ENCODE results near the gene GABRD.

DNA sequence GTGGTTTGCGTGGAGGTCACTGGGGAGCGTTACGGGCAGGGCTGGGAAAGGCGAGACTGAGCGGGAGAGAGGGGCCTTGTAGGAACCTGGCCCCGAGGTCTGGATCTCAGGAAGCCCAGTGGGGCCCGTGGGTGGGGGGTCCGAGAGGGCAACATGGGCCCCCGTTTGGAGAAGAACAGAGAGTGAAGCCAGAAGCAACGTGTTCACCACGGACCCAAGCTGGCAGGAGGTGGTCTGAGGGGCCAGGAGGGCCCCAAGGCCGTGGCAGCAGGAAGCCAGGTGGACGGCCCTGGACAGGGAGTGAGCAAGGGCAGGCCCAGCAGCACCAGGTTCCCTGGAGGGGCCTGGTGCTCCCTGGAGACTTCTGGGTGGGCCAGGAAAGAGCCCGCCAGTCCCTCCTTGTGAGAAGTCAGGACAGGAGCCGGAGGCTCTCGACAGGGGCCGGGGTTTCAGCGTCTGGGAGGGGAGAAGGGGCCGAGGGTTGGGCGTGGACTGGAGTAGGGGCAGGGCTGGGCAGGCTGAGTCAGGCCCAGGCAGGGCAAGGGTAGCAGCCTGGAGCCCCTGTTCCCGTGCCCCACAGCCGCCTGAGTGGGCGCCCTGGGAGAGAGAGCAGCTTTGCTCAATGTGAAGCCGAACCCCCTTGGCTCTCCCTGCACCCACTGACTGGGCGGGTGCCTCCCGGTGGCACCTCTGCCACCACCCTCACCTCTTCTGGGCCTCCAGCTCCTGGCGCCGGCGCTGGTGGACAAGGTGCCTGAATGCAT is 49.0 kb upstream of the GABRD start:
- TF ChIP-seq JUN (IDR thresholded peaks at IDR 0.05; ENCODE audit: borderline replicate concordance, insufficient read depth, insufficient read length, low read depth), result no peak
- TF ChIP-seq, protein P1, sequence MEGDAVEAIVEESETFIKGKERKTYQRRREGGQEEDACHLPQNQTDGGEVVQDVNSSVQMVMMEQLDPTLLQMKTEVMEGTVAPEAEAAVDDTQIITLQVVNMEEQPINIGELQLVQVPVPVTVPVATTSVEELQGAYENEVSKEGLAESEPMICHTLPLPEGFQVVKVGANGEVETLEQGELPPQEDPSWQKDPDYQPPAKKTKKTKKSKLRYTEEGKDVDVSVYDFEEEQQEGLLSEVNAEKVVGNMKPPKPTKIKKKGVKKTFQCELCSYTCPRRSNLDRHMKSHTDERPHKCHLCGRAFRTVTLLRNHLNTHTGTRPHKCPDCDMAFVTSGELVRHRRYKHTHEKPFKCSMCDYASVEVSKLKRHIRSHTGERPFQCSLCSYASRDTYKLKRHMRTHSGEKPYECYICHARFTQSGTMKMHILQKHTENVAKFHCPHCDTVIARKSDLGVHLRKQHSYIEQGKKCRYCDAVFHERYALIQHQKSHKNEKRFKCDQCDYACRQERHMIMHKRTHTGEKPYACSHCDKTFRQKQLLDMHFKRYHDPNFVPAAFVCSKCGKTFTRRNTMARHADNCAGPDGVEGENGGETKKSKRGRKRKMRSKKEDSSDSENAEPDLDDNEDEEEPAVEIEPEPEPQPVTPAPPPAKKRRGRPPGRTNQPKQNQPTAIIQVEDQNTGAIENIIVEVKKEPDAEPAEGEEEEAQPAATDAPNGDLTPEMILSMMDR (IDR thresholded peaks at IDR 0.05; ENCODE audit: extremely low read depth in 1 of 2, insufficient read depth in 1 of 2, low read depth in 1 of 2, low read length in 2 of 2), result no peak
- no peak for TF ChIP-seq POLR2A (IDR thresholded peaks at IDR 0.05; ENCODE audit: low read depth, low read length)
- no peak for TF ChIP-seq EZH2 (IDR thresholded peaks at IDR 0.05; ENCODE audit: borderline replicate concordance, low read depth, low read length, severe bottlenecking)
- TF ChIP-seq GATA2 (IDR thresholded peaks at IDR 0.05; ENCODE audit: insufficient read depth, insufficient read length, low read depth, low read length), result no peak
- TF ChIP-seq POLR2AphosphoS5 (IDR thresholded peaks at IDR 0.05; ENCODE audit: insufficient read depth, low read depth, low read length), result no peak

Data from endothelial cell of umbilical vein (primary cell).